Skeletal muscle satellite cell (primary cell): ENCODE data around the gene AGBL1.
A peak's percentile ranks its signal among the peaks of the same experiment; 100 is the strongest.

Experiments
- H3K27me3 ChIP-seq: 2 replicates; pipeline ENCODE4 v1.7.0; 2013; ENCODE audit warnings: low read length; ENCODE audit not compliant: control insufficient read depth, insufficient read depth
- H3K36me3 ChIP-seq: 2 replicates; pipeline ENCODE4 v1.7.0; 2013; ENCODE audit warnings: mild to moderate bottlenecking, control low read depth, low read length; ENCODE audit not compliant: insufficient read depth
- H3K4me1 ChIP-seq: 2 replicates; pipeline ENCODE4 v1.7.0; 2013; ENCODE audit warnings: low read length; ENCODE audit not compliant: control insufficient read depth, insufficient read depth
- H3K4me2 ChIP-seq: 2 replicates; pipeline ENCODE4 v1.7.0; 2013; ENCODE audit warnings: mild to moderate bottlenecking, low read length
- H3K4me3 ChIP-seq: 2 replicates; pipeline ENCODE4 v1.7.0; 2013; ENCODE audit warnings: low read length
- H3K9ac ChIP-seq: 2 replicates; pipeline ENCODE4 v1.7.0; 2013; ENCODE audit warnings: mild to moderate bottlenecking, low read depth, low read length, moderate library complexity
- H3K9me3 ChIP-seq: replicated peaks from 2 replicates; pipeline ENCODE4 v1.7.0; 2013; ENCODE audit warnings: mild to moderate bottlenecking, control low read depth, low read length

Gene AGBL1

DNA sequence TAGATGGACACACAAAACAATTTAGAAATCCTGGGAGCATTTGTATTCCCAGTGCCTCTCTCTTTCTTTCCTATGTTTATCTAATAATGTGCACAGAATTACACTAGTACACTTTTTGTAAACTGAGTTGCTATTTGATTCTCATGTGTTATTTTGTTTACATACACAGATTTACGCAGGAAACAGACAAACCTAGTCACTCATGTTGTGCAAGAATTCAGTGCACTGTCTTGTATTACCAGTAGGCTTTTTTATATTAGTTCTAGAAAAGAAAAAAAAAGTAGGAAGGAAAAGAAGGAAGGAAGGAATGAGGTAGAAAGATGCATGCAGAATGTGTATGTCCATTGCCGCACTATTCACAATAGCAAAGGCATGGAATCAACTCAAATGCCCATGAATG, 257.4 kb downstream of the AGBL1 start:
- Histone ChIP-seq H3K4me2 (peak overlapping the region; percentile 59), H3K4me3 (no peak overlapping the region), H3K36me3 (no peaks in the 10 kb centered on the region), H3K27me3 (no peaks in the 10 kb centered on the region), H3K9ac (no peak overlapping the region), H3K4me1 (peaks cover 16% of the 10 kb centered on the region), H3K9me3 (no peaks in the 10 kb centered on the region)

DNA sequence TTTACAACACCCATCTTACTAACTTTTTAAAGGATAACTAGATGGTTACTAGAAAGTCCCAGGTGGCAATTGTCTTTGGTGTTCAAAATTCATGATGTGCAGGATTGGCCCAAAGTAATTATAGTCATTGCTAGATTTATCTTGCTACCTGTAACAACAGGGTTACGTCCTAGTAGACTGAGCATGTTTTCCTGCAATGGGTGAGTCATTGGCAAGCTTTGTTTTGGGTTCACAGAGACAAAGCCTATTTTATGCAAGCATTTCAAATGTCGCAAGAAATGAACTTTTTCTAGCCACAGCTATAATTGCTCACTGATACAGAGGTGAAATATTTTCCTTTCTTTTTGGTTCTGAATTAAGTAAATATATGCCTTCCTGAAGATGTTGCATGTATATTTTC, 267.6 kb downstream of the AGBL1 start:
- Histone ChIP-seq H3K36me3 (no peaks in the 10 kb centered on the region), H3K9ac (no peak overlapping the region), H3K27me3 (no peaks in the 10 kb centered on the region), H3K4me2 (no peak overlapping the region), H3K9me3 (no peaks in the 10 kb centered on the region), H3K4me1 (no peaks in the 10 kb centered on the region), H3K4me3 (no peak overlapping the region)

DNA sequence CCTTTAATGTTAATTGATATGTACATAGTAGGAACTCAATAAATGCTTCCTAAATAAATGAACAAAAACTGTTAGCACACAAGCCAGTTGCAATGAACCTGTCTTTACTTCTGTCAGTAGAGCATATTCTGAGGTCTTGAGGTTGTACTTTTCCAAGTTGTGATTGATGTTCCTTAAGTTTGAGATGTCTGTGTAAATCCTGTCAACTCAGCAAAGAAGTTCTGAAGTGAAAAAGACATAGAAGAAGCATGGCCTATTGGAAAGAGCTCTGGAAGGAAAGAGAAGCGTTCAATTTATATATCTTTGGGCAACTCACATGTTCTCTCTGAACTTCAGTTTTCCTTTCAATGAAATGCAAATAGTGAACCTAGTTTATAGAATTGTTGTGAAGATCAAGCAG, 269.9 kb downstream of the AGBL1 start:
- no peak overlapping the region for H3K9ac ChIP-seq
- no peaks in the 10 kb centered on the region for H3K9me3 ChIP-seq
- H3K4me2 ChIP-seq = no peak overlapping the region
- H3K4me3 ChIP-seq = no peak overlapping the region
- no peaks in the 10 kb centered on the region for H3K36me3 ChIP-seq
- no peaks in the 10 kb centered on the region for H3K4me1 ChIP-seq
- no peaks in the 10 kb centered on the region for H3K27me3 ChIP-seq

DNA sequence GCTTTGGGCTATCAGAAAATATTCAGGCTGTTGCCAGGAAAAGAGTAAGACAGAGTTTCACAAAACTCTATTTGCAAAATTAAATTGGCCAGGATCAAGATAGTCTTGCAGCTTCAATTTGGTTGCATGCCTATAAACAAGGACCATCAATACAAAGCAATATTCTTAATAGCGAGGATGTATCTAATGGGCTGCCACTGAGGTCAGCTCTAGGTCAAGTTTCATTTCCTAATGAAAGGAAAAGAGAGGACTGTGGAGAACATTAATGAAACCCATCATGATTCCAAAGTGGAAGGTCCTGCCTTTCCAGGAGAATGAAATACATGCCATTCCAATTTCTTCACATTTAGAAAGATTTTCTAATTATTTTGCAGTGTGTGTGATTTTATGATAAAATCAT, 273.5 kb downstream of the AGBL1 start:
- Histone ChIP-seq H3K9me3 (no peaks in the 10 kb centered on the region), H3K4me1 (no peaks in the 10 kb centered on the region), H3K36me3 (no peaks in the 10 kb centered on the region), H3K4me2 (no peak overlapping the region), H3K9ac (no peak overlapping the region), H3K4me3 (no peak overlapping the region), H3K27me3 (no peaks in the 10 kb centered on the region)

DNA sequence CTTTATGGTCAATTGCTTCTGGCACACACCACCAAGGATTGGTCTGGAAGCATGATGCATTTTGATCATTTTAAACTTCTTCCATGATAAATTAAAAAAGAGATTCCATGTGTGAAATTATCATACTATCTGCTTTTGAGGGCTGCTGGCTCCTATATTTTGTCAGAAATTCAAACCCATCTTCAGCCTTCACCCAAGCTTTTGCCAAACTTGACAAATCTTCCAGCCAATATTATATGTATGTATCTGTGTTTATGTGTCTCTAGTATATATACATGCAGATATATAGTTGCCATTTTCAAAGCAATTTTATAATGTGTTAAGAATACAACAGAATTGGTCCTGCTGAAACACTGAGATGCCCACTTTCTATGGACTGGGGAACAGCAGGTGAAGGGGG, 275.7 kb downstream of the AGBL1 start:
- H3K27me3 ChIP-seq = no peaks in the 10 kb centered on the region

DNA sequence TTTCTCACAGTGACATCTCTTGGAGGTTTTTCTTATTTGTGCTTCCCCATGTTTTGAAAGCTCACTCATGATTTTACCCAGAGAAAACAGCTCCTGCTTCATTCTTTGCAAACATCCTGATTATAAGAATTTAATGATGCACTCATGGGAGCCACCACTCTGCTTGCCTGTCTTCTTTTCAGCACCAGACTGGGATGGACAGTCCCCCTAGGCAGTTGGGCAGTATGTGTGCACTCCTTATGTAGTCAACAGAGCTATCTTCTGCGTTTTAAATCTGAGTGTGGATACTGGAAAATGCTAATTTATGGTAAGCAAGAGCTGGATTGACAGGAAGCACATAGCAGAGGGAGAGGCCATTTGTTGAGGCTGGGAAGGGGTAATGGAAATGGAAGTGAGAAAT, 276.1 kb downstream of the AGBL1 start:
- Histone ChIP-seq H3K36me3 (no peaks in the 10 kb centered on the region), H3K4me2 (no peak overlapping the region), H3K27me3 (no peaks in the 10 kb centered on the region), H3K4me3 (no peak overlapping the region), H3K9ac (no peak overlapping the region), H3K4me1 (no peaks in the 10 kb centered on the region), H3K9me3 (no peaks in the 10 kb centered on the region)

More for the DNA sequence above, 275.7 kb downstream of the AGBL1 start:
- H3K9me3 ChIP-seq = no peaks in the 10 kb centered on the region
- no peaks in the 10 kb centered on the region for H3K36me3 ChIP-seq
- no peak overlapping the region for H3K4me2 ChIP-seq
- H3K4me3 ChIP-seq = no peak overlapping the region
- H3K9ac ChIP-seq = no peak overlapping the region
- no peaks in the 10 kb centered on the region for H3K4me1 ChIP-seq

DNA sequence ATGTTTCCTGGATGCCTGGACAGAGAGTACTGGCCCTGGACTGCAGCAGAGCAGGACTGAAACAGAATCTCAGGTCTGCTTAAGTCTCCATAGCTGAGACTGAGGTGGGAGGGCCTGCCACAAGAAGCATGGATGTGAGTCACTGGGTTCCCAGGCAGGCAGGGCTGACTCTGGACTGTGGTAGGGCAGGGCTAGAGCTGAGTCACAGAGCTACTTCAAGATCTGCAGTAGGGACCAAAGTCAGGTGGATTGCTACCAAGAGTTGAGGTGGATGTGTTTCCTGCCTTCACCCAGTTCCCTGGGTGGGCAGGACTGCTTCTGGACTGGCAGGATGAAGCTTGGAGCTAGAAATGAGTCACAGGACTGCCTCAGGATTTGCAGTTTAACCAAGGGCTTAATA, 282.9 kb downstream of the AGBL1 start:
- no peaks in the 10 kb centered on the region for H3K4me1 ChIP-seq
- H3K9ac ChIP-seq = no peak overlapping the region
- H3K4me3 ChIP-seq = no peak overlapping the region
- H3K9me3 ChIP-seq = no peaks in the 10 kb centered on the region
- no peak overlapping the region for H3K4me2 ChIP-seq
- no peaks in the 10 kb centered on the region for H3K27me3 ChIP-seq
- H3K36me3 ChIP-seq = no peaks in the 10 kb centered on the region

DNA sequence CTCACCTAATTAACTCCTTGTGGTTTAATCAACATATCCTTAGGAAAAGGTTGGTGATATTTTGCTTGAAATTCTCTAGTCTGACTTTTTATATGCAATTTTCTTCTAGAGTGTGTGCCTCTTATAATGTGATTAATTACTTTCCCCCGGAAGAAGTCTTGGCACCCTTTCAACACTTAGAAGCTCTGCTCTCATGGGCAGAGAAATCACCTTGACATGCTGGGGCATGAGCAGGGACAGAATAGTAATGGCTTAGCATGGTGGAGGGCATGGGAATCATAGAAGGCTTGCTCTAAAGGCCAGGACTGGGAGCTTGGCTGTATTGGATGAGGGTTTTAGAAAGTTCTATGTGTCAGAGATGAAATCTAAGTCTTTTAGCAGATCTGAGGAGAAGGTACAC, 293.5 kb downstream of the AGBL1 start:
- Histone ChIP-seq H3K9me3 (no peaks in the 10 kb centered on the region), H3K9ac (no peak overlapping the region), H3K4me1 (no peaks in the 10 kb centered on the region), H3K36me3 (no peaks in the 10 kb centered on the region), H3K4me2 (no peak overlapping the region), H3K27me3 (no peaks in the 10 kb centered on the region), H3K4me3 (no peak overlapping the region)

DNA sequence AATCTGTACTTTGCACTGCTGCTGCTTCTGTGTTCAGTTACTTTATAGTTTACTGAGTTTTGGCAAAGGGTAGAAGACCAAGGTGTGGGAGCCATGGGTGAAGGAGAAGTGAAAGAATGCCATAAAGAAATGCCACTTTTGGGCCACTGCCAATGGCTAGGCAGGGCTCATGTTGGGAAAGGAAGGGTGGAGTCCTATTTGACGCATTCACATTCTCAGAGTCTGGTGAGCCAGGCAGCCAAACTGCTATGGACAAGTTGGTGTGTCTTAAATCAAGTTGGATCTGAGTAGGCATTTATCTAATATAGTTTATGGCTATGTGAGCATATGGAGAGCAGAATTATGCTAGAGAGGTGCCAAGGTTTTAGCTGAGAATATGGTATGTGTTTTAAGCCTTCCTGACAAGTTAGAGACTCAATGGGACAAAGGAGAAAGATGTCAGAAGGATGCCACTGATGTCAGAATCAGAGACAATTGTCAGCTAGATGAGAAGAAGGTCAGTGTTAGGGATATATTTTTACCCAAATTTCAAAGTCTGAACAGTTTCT, 296.1 kb downstream of the AGBL1 start:
- H3K4me3 ChIP-seq = no peak overlapping the region
- no peaks in the 10 kb centered on the region for H3K9me3 ChIP-seq
- H3K4me2 ChIP-seq = no peak overlapping the region
- no peaks in the 10 kb centered on the region for H3K27me3 ChIP-seq
- no peaks in the 10 kb centered on the region for H3K36me3 ChIP-seq
- no peak overlapping the region for H3K9ac ChIP-seq
- H3K4me1 ChIP-seq = no peaks in the 10 kb centered on the region

DNA sequence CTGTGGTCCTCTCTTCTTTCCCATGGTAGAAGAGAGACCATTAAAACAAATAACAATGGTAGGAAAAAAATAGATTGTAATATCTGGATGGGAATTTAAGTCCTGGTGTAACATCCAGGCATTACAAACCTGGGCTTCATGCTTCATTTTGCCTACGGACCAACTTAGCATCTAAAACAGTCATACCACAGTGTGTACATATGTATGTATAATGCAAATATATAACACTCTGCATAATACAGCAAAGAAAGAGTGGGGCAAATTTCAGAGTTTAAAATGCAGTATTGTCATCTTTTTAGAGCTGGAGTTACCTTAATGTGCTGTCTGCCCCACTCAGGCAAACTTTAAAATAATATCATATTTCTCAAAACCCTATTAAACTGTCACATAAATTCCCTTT, 298.2 kb downstream of the AGBL1 start:
- Histone ChIP-seq H3K9ac (no peak overlapping the region), H3K4me3 (no peak overlapping the region), H3K4me2 (no peak overlapping the region), H3K4me1 (no peaks in the 10 kb centered on the region), H3K9me3 (no peaks in the 10 kb centered on the region), H3K27me3 (no peaks in the 10 kb centered on the region), H3K36me3 (no peaks in the 10 kb centered on the region)

DNA sequence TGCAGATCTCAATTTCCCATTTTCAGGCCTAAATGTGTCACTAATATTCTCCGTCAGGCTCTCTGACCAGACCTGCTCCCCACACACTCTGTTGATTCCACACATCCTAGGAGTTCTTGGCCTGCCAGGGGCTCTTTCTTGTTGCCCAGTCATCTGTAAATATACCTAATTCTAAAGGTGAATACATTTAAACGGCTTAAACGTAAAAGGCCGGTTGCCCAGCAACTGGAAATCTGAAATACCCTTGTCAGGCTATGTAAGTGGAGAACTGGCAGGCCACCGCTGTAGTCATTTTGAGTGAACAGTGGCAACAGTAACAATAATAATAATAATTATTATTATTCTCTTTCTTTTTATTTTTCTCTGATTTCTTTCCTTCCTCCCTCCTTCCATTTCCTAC, 302.7 kb downstream of the AGBL1 start:
- Histone ChIP-seq H3K4me1 (no peaks in the 10 kb centered on the region), H3K9ac (no peak overlapping the region), H3K4me3 (no peak overlapping the region), H3K36me3 (no peaks in the 10 kb centered on the region), H3K4me2 (no peak overlapping the region), H3K27me3 (no peaks in the 10 kb centered on the region), H3K9me3 (no peaks in the 10 kb centered on the region)

DNA sequence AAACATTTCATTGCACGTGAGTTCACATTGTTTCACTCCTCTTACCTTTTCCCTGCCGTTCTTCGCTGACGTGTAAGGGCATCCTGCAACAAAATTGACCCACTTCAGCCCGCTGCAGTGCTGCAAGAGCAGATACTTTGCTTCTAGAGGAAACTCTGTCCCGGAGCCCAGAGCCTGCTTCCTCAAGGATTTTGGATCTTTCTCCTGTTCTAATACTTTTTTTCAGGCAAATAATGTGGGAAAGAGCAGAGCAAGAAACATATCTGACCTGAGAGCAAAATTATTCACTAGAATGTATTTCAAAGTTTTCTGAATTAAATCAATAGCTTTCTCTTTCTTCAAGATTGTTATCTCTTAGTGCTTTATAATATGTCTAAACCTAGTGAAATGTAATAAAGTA, 303.9 kb downstream of the AGBL1 start:
- Histone ChIP-seq H3K4me3 (no peak overlapping the region), H3K9ac (no peak overlapping the region), H3K9me3 (no peaks in the 10 kb centered on the region), H3K4me2 (no peak overlapping the region), H3K27me3 (no peaks in the 10 kb centered on the region), H3K36me3 (no peaks in the 10 kb centered on the region), H3K4me1 (no peaks in the 10 kb centered on the region)
